SU-DHL-6 (cell line): ENCODE results near the gene GPATCH3.

Experiments
- H2AFZ ChIP-seq: fragments of 200-600 bp; sonication (generic); 2 replicates; pipeline ENCODE4 v1.6.1; 2014; ENCODE audit warnings: low read depth, mild to moderate bottlenecking, moderate library complexity, mixed read lengths, antibody characterized with exemption, low read length; ENCODE audit not compliant: severe bottlenecking
- H3F3A ChIP-seq: fragments of 200-600 bp; shearing (Covaris generic); 2 replicates; pipeline ENCODE4 v1.6.0; 2016; ENCODE audit warnings: antibody characterized with exemption, mild to moderate bottlenecking; ENCODE audit not compliant: insufficient read depth
- H3K27ac ChIP-seq: fragments of 200-600 bp; sonication (generic); 2 replicates; pipeline ENCODE4 v1.5.1; 2016; ENCODE audit warnings: low read depth, mild to moderate bottlenecking, low read length, moderate library complexity, mixed read lengths
- H3K27me3 ChIP-seq: fragments of 200-600 bp; sonication (generic), shearing (Covaris generic); 2 replicates; pipeline ENCODE4 v1.6.0; 2014; ENCODE audit warnings: mild to moderate bottlenecking, low read length
- H3K36me3 ChIP-seq: fragments of 200-600 bp; sonication (generic); 2 replicates; pipeline ENCODE4 v1.6.1; 2014; ENCODE audit warnings: mild to moderate bottlenecking, low read length, mixed read lengths
- H3K4me2 ChIP-seq: fragments of 300-600, 200-600 bp; shearing (Covaris generic), sonication (generic); 2 replicates; pipeline ENCODE4 v1.6.0; 2014; ENCODE audit warnings: low read length, low read depth, mild to moderate bottlenecking; ENCODE audit not compliant: poor library complexity, severe bottlenecking
- H3K4me3 ChIP-seq: fragments of 200-600 bp; sonication (generic); 2 replicates; pipeline ENCODE4 v1.5.1; 2014; ENCODE audit warnings: antibody characterized with exemption, low read length, mild to moderate bottlenecking, mixed read lengths; ENCODE audit not compliant: insufficient read depth, poor library complexity, severe bottlenecking
- H3K79me2 ChIP-seq: fragments of 200-600 bp; sonication (generic); 2 replicates; pipeline ENCODE4 v1.6.1; 2014; ENCODE audit warnings: mild to moderate bottlenecking, low read length, moderate library complexity; ENCODE audit not compliant: insufficient read depth
- H3K9ac ChIP-seq: fragments of 200-600 bp; sonication (generic); 2 replicates; pipeline ENCODE4 v1.7.0; 2014; ENCODE audit warnings: mild to moderate bottlenecking, low read length
- H3K9me2 ChIP-seq: fragments of 200-600 bp; sonication (generic); replicated peaks from 2 replicates; pipeline ENCODE4 v1.6.1; 2014; ENCODE audit warnings: low read length; ENCODE audit not compliant: insufficient read depth
- H3K9me3 ChIP-seq: fragments of 200-600 bp; sonication (generic); 2 replicates; pipeline ENCODE4 v1.6.1; 2014; ENCODE audit warnings: low read length, mixed read lengths; ENCODE audit not compliant: insufficient read depth
- H4K20me1 ChIP-seq: fragments of 200-600 bp; sonication (generic); 2 replicates; pipeline ENCODE4 v1.6.1; 2014; ENCODE audit warnings: low read depth, mild to moderate bottlenecking, antibody characterized with exemption, low read length, moderate library complexity, mixed read lengths
- CTCF ChIP-seq: fragments of 200-600 bp; sonication (generic); IDR thresholded peaks from one replicate; pipeline ENCODE4 v1.5.1; 2017; ENCODE audit warnings: antibody characterized with exemption, mild to moderate bottlenecking, low read length, moderate library complexity; ENCODE audit not compliant: insufficient read depth, poor library complexity, severe bottlenecking
- EZH2phosphoT487 ChIP-seq: fragments of 200-600 bp; sonication (generic), shearing (Covaris generic); conservative IDR thresholded peaks from 2 replicates; pipeline ENCODE4 v1.6.1; 2018; ENCODE audit warnings: mild to moderate bottlenecking, antibody characterized with exemption, low read length, moderate library complexity, mixed read lengths

The GPATCH3 gene

GRCh38 chr1:26858160-26858559, 42.1 kb downstream of the GPATCH3 start:
- TF ChIP-seq CTCF (no peak), EZH2phosphoT487 (no peak)

GRCh38 chr1:26857473-26858060, 42.7 kb downstream of the GPATCH3 start:
- no peaks in the 10 kb centered on the region for H3K9me2 ChIP-seq
- H3F3A ChIP-seq, result no peaks in the 10 kb centered on the region
- no peaks in the 10 kb centered on the region for H4K20me1 ChIP-seq
- H3K36me3 ChIP-seq, result no peaks in the 10 kb centered on the region
- H3K9ac ChIP-seq, result no peak overlapping the region
- no peaks in the 10 kb centered on the region for H3K9me3 ChIP-seq
- H3K27me3 ChIP-seq, result no peaks in the 10 kb centered on the region
- H3K79me2 ChIP-seq, result no peaks in the 10 kb centered on the region
- no peak overlapping the region for H3K4me2 ChIP-seq
- TF ChIP-seq CTCF, result no peak
- no peak for TF ChIP-seq EZH2phosphoT487
- no peak overlapping the region for H3K27ac ChIP-seq
- H3K4me3 ChIP-seq, result no peak overlapping the region
- H2AFZ ChIP-seq, result no peak overlapping the region

More at GRCh38 chr1:26858160-26858559, 42.1 kb downstream of the GPATCH3 start:
- Histone ChIP-seq H3K36me3 (no peaks in the 10 kb centered on the region), H3K4me3 (no peak overlapping the region), H3K4me2 (no peak overlapping the region), H3K9me2 (no peaks in the 10 kb centered on the region), H3K79me2 (no peaks in the 10 kb centered on the region), H2AFZ (no peak overlapping the region), H3F3A (no peaks in the 10 kb centered on the region), H3K9me3 (no peaks in the 10 kb centered on the region), H4K20me1 (no peaks in the 10 kb centered on the region), H3K27ac (no peak overlapping the region), H3K27me3 (no peaks in the 10 kb centered on the region), H3K9ac (no peak overlapping the region)

GRCh38 chr1:26856604-26857469, 43.4 kb downstream of the GPATCH3 start:
- no peaks in the 10 kb centered on the region for H3F3A ChIP-seq
- no peak overlapping the region for H3K27ac ChIP-seq
- no peaks in the 10 kb centered on the region for H3K79me2 ChIP-seq
- no peak overlapping the region for H3K9ac ChIP-seq
- H4K20me1 ChIP-seq, result no peaks in the 10 kb centered on the region
- H3K4me2 ChIP-seq, result no peak overlapping the region
- H3K36me3 ChIP-seq, result no peaks in the 10 kb centered on the region
- H3K27me3 ChIP-seq, result no peaks in the 10 kb centered on the region
- no peak overlapping the region for H2AFZ ChIP-seq
- H3K4me3 ChIP-seq, result no peak overlapping the region
- H3K9me3 ChIP-seq, result no peaks in the 10 kb centered on the region
- no peaks in the 10 kb centered on the region for H3K9me2 ChIP-seq
- TF ChIP-seq EZH2phosphoT487, result no peak
- no peak for TF ChIP-seq CTCF
